GM13976 (cell line): Measurements from ENCODE around the gene RNF175.
"Not testable (repeated sequence)": the region's sequence is repeated elsewhere in the genome, so short reads cannot be mapped to it uniquely, and the experiment has no call there.

Experiments
- DNase-seq: peaks from one replicate; pipeline ENCODE4 v3.0.0; 2012; ENCODE audit warnings: low spot score
- in situ Hi-C: fragments of 300-500 bp; cut with MboI; formaldehyde crosslinking; loops from one replicate; pipeline ENCODE4 v1.12.0; 2022; ENCODE audit warnings: low sequenced_read_pairs, mixed read lengths, inconsistent platforms; ENCODE audit not compliant: unreplicated experiment
- TF ChIP-seq, protein P1 (sequence below): IDR thresholded peaks from 2 replicates; pipeline ENCODE4 v1.5.1; 2012; ENCODE audit warnings: borderline replicate concordance, mild to moderate bottlenecking; ENCODE audit not compliant: insufficient read depth; ENCODE audit errors: extremely low read depth, missing control alignments, control extremely low read depth

Gene RNF175

DNA sequence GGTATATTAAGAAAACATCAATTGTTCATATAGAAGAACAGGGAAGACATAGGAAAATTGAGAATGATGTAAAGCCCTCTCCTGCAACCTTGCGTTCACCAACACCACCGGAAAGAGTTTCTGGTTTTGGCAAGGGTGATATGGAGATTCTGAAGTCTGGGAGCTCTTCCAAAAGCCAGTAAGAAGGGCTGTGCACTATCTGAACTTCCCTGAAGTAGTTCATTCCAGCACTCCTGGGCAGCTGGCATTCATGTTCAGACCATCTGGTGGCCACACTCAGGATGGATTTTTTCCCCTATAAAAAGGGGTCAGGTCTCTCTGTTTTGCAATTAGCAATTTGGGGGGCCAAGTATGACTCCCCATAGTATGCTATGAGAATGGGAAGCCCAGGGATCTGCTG, 91.2 kb downstream of the RNF175 start:
- TF ChIP-seq, protein P1, sequence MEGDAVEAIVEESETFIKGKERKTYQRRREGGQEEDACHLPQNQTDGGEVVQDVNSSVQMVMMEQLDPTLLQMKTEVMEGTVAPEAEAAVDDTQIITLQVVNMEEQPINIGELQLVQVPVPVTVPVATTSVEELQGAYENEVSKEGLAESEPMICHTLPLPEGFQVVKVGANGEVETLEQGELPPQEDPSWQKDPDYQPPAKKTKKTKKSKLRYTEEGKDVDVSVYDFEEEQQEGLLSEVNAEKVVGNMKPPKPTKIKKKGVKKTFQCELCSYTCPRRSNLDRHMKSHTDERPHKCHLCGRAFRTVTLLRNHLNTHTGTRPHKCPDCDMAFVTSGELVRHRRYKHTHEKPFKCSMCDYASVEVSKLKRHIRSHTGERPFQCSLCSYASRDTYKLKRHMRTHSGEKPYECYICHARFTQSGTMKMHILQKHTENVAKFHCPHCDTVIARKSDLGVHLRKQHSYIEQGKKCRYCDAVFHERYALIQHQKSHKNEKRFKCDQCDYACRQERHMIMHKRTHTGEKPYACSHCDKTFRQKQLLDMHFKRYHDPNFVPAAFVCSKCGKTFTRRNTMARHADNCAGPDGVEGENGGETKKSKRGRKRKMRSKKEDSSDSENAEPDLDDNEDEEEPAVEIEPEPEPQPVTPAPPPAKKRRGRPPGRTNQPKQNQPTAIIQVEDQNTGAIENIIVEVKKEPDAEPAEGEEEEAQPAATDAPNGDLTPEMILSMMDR, result no peak
- no peak for DNase-seq
- in situ Hi-C loops, result no loop called here

DNA sequence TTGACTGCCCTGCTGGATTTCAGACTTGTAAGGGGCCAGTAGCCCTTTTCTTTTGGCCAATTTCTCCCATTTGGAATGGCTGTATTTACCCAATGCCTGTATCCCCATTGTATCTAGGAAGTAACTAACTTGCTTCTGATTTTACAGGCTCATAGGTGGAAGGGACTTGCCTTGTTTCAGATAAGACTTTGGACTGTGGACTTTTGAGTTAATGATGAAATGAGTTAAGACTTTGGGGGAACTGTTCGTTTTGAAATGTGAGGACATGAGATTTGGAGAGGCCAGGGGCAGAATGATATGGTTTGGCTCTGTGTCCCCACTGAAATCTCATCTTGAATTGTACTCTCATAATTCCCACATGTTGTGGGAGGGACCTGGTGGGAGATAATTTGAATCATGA, 93.3 kb downstream of the RNF175 start:
- in situ Hi-C loops, DNase-seq: not testable (repeated sequence)

DNA sequence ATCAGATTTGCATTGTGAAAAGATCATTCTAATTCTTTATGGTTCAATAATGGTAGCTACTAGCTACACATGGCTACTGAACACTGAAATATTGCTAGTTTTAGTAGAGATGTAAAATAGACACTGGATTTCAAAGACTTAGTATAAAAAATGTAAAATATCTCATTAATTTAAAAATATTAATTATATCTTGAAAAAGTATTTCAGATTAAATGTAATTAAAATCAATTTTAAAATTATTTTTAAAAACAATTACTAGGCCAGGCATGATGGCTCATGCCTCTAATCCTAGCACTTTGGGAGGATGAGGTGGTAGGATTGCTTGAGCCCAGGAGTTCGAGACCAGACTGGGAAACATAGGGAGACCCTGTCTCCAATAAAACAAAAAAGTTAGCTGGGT, 96.2 kb downstream of the RNF175 start:
- TF ChIP-seq, protein P1, result no peak
- in situ Hi-C loops, result no loop called here
- DNase-seq, result no peak

DNA sequence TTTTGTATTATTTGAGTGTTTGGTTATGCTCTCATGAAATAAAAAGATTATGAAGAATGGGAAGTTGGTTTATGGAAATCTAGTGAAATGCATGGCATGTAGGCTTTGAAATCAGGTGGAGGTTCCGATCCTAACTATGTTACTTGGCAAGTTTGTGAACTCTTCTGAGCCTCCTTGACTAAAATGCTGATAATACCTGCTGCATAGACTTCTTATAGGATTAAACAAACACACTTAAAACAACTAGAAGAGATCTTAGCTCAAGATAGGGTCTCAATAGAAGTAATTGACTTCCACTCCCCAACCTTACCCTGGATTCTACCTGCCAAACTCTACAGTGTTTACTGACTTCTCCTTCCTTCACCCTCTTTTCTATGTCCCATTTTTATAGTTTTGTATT, 97.9 kb downstream of the RNF175 start:
- TF ChIP-seq, protein P1, result no peak
- DNase-seq, result no peak
- in situ Hi-C loops, result no loop called here

DNA sequence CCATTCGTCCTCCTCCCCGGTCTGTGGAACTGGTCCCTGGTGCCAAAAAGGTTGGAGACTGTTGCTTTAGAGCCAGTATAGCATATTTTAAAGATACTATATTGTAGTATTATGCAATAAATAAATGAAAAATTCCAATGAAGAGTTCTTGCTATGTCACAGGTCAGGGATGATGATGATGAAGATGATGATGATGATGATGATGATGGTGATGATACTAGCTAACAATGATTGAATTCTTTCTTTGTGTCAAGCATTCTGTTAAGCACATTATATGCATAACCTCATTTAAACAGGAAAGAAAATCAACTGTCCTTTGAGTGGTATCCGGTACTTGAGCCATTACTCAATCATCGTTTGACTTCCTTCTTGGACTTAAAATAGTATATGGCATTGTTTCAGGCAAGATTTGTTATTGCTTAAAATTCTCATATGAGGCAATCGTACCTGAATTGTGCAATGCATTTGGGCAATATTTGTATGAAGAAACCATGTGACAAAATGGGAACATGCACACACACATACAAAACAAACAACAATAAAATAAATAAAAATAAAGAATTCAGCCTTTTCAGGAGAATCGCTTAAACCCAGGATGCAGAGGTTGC, 98.5 kb downstream of the RNF175 start:
- in situ Hi-C loops, result no loop called here
- TF ChIP-seq, protein P1, result no peak
- no peak for DNase-seq
